Psoas muscle (tissue), 8 donors: Measurements from ENCODE around the gene CACNA1A. TPM values are rescaled to one million over a fixed set of nuclear protein-coding genes. Genes with fewer than 3 reads are reported as not detected.

Experiments used
- ATAC-seq, 4 donors: fragments of 200-7000 bp; cut with Tn5 transposase; one replicate each; pipeline ENCODE4 v1.9.1; 2020; ENCODE audit warnings: moderate library complexity in 3 of 4, mild to moderate bottlenecking in 2 of 4
- DNase-seq, 2 donors: peaks; one replicate each; pipeline ENCODE4 v3.0.0-alpha.2; 2020
- H3K27ac ChIP-seq: fragments of 200-600 bp; one replicate; pipeline ENCODE4 v1.8.0; 2022
- H3K27me3 ChIP-seq, 3 donors: fragments of 200-600 bp in 1 of 3; one replicate each; pipeline versions ENCODE4 v1.6.1 to v1.8.0; 2013 to 2022; ENCODE audit warnings: low read length in 2 of 3, mild to moderate bottlenecking in 2 of 3, moderate library complexity in 1 of 3; ENCODE audit not compliant: insufficient read depth in 3 of 3
- H3K36me3 ChIP-seq, 2 donors: fragments of 200-600 bp in 1 of 2; one replicate each; pipeline versions ENCODE4 v1.6.1 to v1.8.0; 2013 to 2022; ENCODE audit warnings: low read depth in 1 of 2, mild to moderate bottlenecking in 1 of 2, moderate library complexity in 1 of 2; ENCODE audit not compliant: insufficient read depth in 1 of 2
- H3K4me1 ChIP-seq: fragments of 200-600 bp; one replicate; pipeline ENCODE4 v1.8.0; 2022
- H3K4me3 ChIP-seq: fragments of 200-600 bp; one replicate; pipeline ENCODE4 v1.8.0; 2022; ENCODE audit warnings: mild to moderate bottlenecking
- H3K9me3 ChIP-seq: fragments of 200-600 bp; one replicate; pipeline ENCODE4 v1.8.0; 2022
- WGBS, 3 donors: extraction: QIAGEN DNeasy Blood & Tissue Kit; methylation state at CpG; one replicate each; pipeline versions ENCODE4 v1.1.6 to v1.1.7; 2013; 5-methylcytosine and 5-hydroxymethylcytosine counted together
- intact Hi-C, 2 donors: fragments of 100-400 bp; cut with DNase I; formaldehyde crosslinking; loops; one replicate each; pipeline versions ENCODE4 v1.11.0 to v1.14.2; 2022
- long read RNA-seq, 2 donors: library from polyadenylated mRNA; unstranded; transcript quantifications; one replicate each; pipeline ENCODE4 v2.0.0, GENCODE V29; 2021
- polyA plus RNA-seq, 3 donors: library from polyadenylated mRNA; stranded (reverse); fragments of 200-250 nt; gene quantifications; one replicate each; pipeline ENCODE4 v1.2.3, GENCODE V29; 2013
- total RNA-seq, 4 donors: library from RNA; stranded (reverse); fragmentation: NEBNext Ultra II Directional in 2 of 4; extraction: Animal tissue kit (Norgen Biotek cat#: 25700) in 2 of 4; gene quantifications; one replicate each; pipeline versions ENCODE4 v1.2.1 to v1.2.4, GENCODE V29; 2021 to 2023
- TF ChIP-seq, protein P1 (sequence below): fragments of 200-600 bp; IDR thresholded peaks from one replicate; pipeline ENCODE4 v1.8.0; 2022; ENCODE audit warnings: antibody characterized with exemption
- donor health status: healthy with polysubstance abuse.
- donor health status: DM: no; HTN: no; CAD: no; lungs with moderate emphysema.
- donor health status: Bipolar disorder and iron deficiency.
- donor health status: healthy.
- donor health status: DM: yes; HTN: yes; CAD: no.
- donor health status: DM: no; HTN: no; CAD: no.
- donor health status: DM: no; HTN: no; CAD: no.
- donor health status: DM: yes; HTN: yes; CAD: no.

Gene CACNA1A
- total RNA-seq (under 1 TPM; 0.32 to 0.60 (median 0.46) TPM), polyA plus RNA-seq (under 1 TPM; 0.14 to 0.36 (median 0.31) TPM)
- long read RNA-seq, donor 1, result 0 reads
- long read RNA-seq, donor 2, result 0 reads

DNA sequence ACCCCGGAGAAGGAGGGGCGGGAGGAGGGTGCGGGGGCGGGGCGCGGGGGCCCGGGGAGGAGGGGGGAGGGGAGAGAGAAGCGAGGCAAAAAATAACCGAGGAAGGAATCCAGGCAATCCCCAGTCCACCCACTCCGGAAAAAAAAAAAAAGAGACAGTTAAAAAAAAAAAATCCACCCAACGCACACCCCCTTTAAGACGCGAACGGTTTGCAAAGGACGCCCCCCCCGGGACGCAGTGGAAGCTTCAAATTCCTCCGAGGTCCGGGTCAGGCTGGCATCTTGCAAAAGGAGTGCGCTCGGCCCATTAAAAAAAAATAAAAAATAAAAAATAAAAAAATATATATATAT lies at the start of gene CACNA1A:
Gene CACNA1A (minus strand): TSS at position 9 of the 350 bp plus-strand sequence. CDS start 255 bp downstream, outside the sequence.
- peak within 1 kb of the TSS; percentile 48 for H3K4me3 ChIP-seq
- H3K27me3 ChIP-seq, result peaks cover 4 to 49% (median 20%) of the 10 kb centered on the region in 3 donors
- 1 to 2% (median 1%) methylated on average over 12 to 21 of the region's 21 CpGs for WGBS, 3 donors

DNA sequence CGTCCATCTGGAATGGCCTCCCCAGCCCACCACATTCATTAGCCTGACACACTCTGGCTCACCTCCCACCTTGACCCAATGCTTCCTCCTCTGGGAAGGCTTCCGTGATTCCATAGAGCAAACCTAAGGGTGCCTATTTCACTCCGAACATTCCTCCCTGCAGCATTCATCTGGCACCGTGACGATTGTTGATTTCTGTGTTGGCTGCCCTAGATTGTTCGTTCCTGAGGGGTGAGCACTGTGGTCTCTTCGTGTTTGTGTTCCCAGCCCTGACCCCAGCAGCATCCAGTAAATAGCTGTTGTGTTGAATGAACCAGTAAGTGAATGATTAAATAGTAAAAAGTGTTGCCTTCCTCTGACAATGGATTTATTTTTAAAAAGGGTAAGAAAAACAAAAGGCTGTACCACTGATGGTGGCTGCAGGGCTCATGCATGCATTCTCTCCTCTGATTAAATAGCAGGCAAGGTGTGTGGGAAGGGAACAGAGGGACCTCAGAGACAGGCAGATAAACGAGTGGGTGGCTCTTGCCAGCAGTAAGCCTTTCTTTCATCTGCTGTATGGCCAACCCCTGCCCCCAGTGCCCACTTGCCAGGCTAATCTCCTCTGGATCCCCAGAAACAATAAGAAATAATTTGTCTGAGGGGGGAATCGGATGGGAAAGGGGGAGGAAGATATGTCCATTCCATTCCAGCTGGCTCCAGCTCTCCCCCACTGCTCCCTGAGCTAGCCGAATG lies 48.4 kb upstream of the CACNA1A start:
- Histone ChIP-seq H3K36me3 (no peaks in the 10 kb centered on the region), H3K4me3 (no peak overlapping the region), H3K27ac (no peak overlapping the region), H3K9me3 (no peaks in the 10 kb centered on the region), H3K4me1 (no peaks in the 10 kb centered on the region), H3K27me3 (peaks cover 5 to 11% (median 5%) of the 10 kb centered on the region in 3 donors)
- intact Hi-C loops, result no loop called here
- WGBS, 3 donors, result 33 to 41% (median 38%) methylated on average over 10 of the region's 10 CpGs
- TF ChIP-seq, protein P1, sequence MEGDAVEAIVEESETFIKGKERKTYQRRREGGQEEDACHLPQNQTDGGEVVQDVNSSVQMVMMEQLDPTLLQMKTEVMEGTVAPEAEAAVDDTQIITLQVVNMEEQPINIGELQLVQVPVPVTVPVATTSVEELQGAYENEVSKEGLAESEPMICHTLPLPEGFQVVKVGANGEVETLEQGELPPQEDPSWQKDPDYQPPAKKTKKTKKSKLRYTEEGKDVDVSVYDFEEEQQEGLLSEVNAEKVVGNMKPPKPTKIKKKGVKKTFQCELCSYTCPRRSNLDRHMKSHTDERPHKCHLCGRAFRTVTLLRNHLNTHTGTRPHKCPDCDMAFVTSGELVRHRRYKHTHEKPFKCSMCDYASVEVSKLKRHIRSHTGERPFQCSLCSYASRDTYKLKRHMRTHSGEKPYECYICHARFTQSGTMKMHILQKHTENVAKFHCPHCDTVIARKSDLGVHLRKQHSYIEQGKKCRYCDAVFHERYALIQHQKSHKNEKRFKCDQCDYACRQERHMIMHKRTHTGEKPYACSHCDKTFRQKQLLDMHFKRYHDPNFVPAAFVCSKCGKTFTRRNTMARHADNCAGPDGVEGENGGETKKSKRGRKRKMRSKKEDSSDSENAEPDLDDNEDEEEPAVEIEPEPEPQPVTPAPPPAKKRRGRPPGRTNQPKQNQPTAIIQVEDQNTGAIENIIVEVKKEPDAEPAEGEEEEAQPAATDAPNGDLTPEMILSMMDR, result no peak
- ATAC-seq (no peak), DNase-seq (no peak)

More for the DNA sequence above, at the start of gene CACNA1A:
- Histone ChIP-seq H3K27ac (no peak within 1 kb of the TSS), H3K36me3 (no peaks in the 10 kb centered on the region), H3K4me1 (no peaks in the 10 kb centered on the region), H3K9me3 (no peaks in the 10 kb centered on the region)
- no peak for DNase-seq
- TF ChIP-seq, protein P1, result no peak
- ATAC-seq, result no peak
- intact Hi-C loops, result no loop called here

DNA sequence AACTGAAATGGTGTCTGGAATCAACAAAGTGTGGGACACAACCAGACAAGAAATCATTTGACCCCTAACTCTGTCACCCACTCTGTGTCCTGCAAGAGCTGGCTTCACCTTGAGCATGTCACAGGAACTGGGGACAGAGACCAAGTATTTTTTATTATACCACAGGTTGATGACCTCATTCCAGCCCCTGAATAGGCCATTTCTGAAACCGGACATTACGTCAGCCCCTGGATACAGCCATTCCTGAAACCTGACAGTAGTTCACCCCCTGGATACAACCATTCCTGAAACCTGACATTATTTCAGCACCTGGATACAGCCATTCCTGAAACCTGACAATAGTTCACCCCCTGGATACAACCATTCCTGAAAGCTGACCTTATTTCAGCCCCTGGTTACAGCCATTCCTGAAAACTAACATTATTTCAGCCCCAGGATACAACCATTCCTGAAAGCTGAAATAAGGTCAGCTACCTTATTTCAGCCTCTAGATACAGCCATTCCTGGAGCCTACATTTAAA lies 47.7 kb upstream of the CACNA1A start:
- H3K36me3 ChIP-seq, result no peaks in the 10 kb centered on the region
- H3K27me3 ChIP-seq, result peaks cover 5 to 11% (median 5%) of the 10 kb centered on the region in 3 donors
- TF ChIP-seq, protein P1, result no peak
- H3K27ac ChIP-seq, result no peak overlapping the region
- no peak overlapping the region for H3K4me3 ChIP-seq
- no peaks in the 10 kb centered on the region for H3K9me3 ChIP-seq
- ATAC-seq (no peak), DNase-seq (no peak)
- no peaks in the 10 kb centered on the region for H3K4me1 ChIP-seq
- WGBS, 3 donors, result 86 to 89% (median 88%) methylated on average over 2 of the region's 2 CpGs
- intact Hi-C loops, result no loop called here

DNA sequence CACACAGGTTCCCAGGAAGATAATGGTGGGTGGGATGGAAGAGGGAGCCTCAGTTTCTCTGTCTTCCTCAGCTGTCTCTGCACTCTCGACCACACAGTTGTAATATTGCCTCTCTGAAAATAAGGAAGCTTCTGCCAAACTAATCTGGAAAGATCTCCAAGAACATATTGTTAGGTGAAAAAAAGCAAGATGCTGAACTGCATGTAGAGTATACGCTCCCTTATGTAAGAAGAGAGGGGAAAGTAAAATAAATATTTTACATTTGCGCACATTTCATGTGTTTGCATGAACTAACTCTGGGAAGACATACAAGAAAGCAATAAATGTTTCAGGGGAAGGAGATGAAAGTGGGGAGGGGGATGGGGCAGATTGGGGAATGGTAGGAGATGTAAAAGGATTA lies 41.9 kb upstream of the CACNA1A start:
- ATAC-seq (no peak), DNase-seq (no peak)
- no peak overlapping the region for H3K4me3 ChIP-seq
- TF ChIP-seq, protein P1, result no peak
- no peak overlapping the region for H3K27ac ChIP-seq
- H3K4me1 ChIP-seq, result no peaks in the 10 kb centered on the region
- WGBS, 3 donors, result 73 to 80% (median 80%) methylated on average over 3 of the region's 3 CpGs
- intact Hi-C loops, result no loop called here
- peaks cover 9% of the 10 kb centered on the region for H3K9me3 ChIP-seq
- H3K36me3 ChIP-seq, result no peaks in the 10 kb centered on the region
- H3K27me3 ChIP-seq, result peaks cover 0 to 3% (median 2%) of the 10 kb centered on the region in 3 donors
